Activated effector memory CD4-positive, alpha-beta T cell treated with anti-CD3 and anti-CD28 coated beads, Interleukin-2, amount 50 U/mL, for 16 hours (primary cell): ENCODE data around the gene CFAP52.
"Not testable (repeated sequence)": the region's sequence is repeated elsewhere in the genome, so short reads cannot be mapped to it uniquely, and the experiment has no call there.

Experiments
- DNase-seq: peaks from one replicate; pipeline ENCODE4 v3.0.0-alpha.2; 2020

Gene CFAP52

DNA sequence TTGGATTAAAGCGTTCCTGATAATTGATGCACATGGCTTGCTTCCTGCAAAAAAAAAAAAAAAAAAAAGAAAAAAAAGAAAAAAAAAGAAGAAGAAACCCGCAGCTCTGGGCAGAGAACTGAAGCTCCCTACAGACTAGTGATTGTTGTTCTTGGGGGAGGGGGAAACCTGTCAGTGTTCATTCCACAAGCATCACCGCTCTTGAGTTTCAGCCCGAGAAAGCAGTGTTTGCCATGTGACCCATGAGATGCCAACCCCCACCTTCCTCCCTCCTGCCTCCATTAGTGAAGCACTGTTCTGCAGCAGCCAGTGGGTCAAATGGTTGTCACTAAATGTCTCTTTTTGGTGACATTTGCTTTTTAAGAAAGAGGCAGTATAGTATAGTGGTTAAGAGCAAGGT, 70.6 kb downstream of the CFAP52 start:
- no peak for DNase-seq

GRCh38 chr17:9648521-9649110, 72.2 kb downstream of the CFAP52 start:
- DNase-seq: no peak

DNA sequence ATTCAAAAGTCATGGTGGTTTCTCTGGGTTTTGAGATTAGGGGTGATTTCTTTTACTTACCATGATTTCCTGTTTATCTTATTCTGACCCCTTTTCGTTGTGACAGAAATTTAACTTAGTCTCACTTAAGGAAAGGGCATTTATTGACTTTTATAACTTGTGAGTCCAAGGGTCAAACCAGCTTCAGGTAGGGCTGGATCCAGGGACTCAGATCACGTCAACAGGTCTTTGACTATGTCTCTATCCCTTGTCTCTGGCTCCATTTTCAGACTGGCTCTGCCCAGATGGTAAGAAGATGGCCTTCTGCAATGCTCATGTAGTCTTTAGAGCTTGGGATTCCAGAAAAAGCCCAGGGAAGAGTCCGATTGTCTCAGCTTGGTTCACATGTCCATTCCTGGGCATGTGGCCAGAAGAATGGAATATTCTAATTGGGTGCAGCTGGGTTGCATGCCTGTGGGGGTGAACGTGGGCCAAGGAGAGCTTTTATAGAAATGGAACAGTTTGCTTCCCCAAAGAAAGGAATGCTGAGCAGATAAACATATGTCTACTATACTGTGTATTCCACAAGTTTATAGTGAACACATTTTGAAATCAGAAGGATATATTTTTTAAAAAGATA, 82.3 kb downstream of the CFAP52 start:
- no peak for DNase-seq

DNA sequence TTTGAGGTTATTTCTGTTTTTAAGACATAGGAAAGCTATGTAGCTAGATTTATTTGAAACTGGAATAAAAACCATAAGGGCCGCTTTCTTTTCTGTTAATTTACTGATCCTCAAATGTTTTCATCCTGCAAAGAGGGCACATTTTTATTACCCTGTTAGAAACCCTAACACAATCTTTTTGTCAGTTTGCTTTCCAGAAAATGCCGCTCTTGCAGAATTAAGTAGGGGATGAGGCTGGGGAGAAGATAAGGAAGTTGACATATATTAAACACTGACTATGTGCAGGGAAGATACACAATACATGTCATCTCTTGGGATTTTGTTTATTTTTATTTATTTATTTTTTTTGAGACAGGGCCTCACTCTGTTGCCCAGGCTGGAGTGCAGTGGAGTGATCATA, 84.6 kb downstream of the CFAP52 start:
- DNase-seq: no peak

GRCh38 chr17:9663511-9663910, 87.1 kb downstream of the CFAP52 start:
- DNase-seq: not testable (repeated sequence)

- DNase-seq: no peak
Observed at GRCh38 chr17:9666461-9667050, 90.1 kb downstream of the CFAP52 start.

GRCh38 chr17:9668517-9668916, 92.1 kb downstream of the CFAP52 start:
- no peak for DNase-seq

- no peak for DNase-seq
Observed at GRCh38 chr17:9669551-9670008, 93.1 kb downstream of the CFAP52 start.

DNA sequence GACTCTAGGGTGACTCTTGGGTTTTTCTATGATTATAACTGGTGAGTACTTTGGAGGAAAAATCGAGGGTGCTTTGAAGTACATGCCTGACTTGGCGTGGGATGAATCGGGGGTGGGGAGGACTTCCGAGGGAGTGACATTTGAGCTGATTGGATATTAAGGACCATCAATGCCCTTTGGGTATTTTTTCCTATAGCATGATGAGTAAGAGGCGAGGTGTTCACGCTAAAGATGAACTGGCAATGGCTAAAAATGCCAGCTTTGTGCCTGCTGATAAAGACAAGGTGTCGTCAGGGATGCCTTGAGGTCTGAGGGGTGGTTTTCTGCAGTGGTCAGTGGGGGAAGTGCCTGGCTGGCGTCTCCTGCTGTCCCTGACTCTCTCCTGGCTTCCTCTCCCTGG, 94.2 kb downstream of the CFAP52 start:
- DNase-seq: no peak

DNA sequence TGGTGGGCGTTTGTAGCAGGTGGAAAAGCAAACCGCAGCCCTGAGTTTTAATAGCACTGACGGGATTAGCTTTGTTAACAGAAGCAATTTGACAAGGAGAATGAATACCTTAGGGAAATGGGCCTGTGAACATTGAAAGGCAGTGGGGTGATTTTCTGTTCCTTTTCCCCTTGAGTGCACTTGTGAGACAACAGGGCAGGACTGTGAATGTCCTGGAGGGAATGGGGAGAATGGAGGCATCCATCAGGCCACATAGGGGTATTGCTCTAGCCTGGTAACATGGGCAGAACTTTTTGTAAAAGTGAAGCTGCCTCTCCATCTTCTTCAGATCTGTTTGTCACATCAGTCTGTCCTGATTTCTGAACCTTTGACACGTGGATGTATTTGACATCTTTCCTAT, 95.1 kb downstream of the CFAP52 start:
- DNase-seq: no peak

DNA sequence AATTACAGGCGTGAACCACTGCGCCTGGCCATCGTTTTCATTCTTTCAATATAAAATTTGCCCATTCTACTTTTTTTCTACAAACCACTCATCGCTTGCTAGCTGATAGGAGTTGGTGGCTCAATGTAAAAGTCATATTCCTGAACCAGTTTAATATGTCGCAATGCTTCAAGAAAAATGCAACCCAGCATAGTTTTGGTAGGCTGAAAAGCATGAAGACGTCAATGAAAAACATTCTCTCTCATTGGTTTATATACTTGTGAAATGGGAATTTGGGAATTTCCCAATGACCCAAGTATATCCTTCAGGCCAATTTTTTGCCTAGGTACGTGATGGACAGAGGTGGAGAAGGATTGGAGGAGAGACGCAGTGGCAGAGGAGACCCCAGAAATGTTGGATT, 95.8 kb downstream of the CFAP52 start:
- DNase-seq: no peak

DNA sequence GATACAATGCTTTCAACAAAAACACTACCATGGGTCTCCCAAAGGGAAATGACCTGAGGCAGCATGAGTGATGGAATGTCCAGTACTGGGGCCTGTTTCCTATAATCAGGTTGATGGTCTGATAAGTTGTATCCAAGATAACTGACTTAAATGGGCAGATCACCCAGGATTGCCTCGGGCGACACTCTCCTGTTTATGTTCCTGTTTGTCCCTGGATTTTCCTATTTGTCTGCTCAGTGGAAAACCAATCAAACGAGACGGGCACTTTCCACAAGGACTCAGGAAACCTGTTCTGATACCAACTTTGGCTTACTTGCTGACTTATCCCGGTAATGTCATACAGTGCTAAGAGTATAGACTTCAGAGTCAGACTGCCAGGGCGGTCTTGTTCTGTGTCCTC, 96.2 kb downstream of the CFAP52 start:
- no peak for DNase-seq

- DNase-seq: no peak
Observed at GRCh38 chr17:9676084-9676483, 99.6 kb downstream of the CFAP52 start.

GRCh38 chr17:9676820-9677310, 100.4 kb downstream of the CFAP52 start:
- no peak for DNase-seq

DNA sequence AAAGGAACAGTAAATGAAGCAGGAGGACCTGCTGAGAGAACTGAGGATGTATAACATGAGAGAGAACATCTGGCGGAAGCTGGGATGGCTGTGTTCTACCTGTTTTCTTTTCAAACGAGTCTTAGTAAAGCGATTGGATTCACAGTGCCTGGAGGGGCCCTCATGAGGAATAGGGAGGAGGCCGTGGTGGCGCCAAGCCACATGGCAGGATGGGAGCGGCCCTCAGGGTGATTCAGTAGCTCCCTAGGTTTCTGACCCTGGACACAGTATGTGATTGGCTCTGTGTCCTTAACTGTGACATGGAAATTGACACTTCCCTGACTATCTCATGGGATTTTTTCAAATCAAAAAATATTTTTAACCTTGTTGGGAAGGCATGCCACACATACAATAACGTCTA, 101.0 kb downstream of the CFAP52 start:
- no peak for DNase-seq

DNA sequence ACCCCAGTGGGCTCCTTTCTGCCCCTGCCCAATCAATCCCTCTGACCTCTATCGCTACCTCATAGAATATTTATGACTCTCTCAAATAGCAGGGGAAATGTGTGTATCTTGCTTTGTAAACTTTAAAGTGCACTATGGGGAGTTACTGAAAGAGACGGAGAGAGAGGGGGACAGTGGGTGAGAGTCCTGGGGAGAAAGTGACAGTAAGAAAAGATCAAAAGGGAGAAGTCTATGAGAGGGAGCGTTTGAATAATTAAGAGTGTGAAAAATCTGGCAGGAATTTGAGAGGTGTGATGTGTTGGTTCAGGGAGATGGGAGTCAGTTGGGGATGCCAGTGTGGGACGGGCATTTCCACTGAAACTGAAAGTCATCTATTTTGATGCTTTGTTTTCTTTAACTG, 101.5 kb downstream of the CFAP52 start:
- no peak for DNase-seq

DNA sequence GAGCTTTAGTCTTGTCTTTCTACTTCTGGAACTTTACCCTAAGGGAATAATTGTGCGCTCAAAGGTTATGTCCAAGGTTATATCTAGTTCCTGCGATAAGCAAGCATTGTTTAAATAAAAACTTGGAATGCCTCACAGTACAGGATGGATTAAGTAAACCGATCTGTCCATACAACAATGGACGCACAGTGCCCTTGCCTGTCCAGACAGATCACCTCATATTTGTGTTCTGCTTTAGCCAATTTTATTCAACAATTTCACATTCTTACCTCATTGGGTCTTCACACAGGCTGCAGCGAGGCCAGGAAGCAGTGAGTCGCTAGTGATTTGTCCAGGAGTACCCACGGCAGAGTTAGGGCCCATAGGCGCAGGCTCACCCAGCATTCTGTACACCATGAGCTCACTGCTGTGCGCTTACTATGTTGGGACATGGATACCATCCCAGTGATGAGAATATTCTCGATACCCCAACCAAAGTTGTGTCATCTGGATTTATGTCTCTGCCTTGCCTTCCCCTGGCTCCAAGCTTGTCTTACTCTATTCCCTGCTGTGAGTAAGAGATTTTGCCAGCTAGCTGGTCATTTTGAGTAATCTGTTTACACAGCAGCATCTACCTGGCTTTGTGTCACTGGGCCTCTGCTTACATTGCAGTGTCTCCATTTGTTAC, 108.6 kb downstream of the CFAP52 start:
- DNase-seq: no peak
